Neural crest cell (in vitro differentiated cells): ENCODE results near the gene DAB2IP. TPM values are rescaled to one million over a fixed set of nuclear protein-coding genes. Genes with fewer than 3 reads are reported as not detected.
"Not testable (repeated sequence)": the region's sequence is repeated elsewhere in the genome, so short reads cannot be mapped to it uniquely, and the experiment has no call there.

Experiments used
- DNase-seq: peaks from one replicate; pipeline ENCODE4 v3.0.0; 2021; ENCODE audit warnings: low read depth, mixed read lengths, low spot score
- H3K27ac Mint-ChIP-seq: one replicate; pipeline ENCODE4 v1.8.0; 2021; ENCODE audit warnings: mild to moderate bottlenecking, mixed read lengths; ENCODE audit not compliant: unreplicated experiment
- H3K27me3 Mint-ChIP-seq: 2 replicates; pipeline ENCODE4 v1.8.0; 2021; ENCODE audit warnings: low read depth, mild to moderate bottlenecking, mixed read lengths
- H3K36me3 Mint-ChIP-seq: 2 replicates; pipeline ENCODE4 v1.8.0; 2021; ENCODE audit warnings: low read depth, mild to moderate bottlenecking, mixed read lengths
- H3K4me1 Mint-ChIP-seq: 2 replicates; pipeline ENCODE4 v1.8.0; 2021; ENCODE audit warnings: mixed read lengths
- H3K4me3 Mint-ChIP-seq: one replicate; pipeline ENCODE4 v1.8.0; 2021; ENCODE audit warnings: mild to moderate bottlenecking, mixed read lengths
- H3K9me3 Mint-ChIP-seq: 2 replicates; pipeline ENCODE4 v1.8.0; 2021; ENCODE audit warnings: mixed read lengths
- CTCF ChIP-seq: fragments of 200-600 bp; sonication (generic); conservative IDR thresholded peaks from 2 replicates; pipeline ENCODE4 v1.5.0; 2021; ENCODE audit warnings: antibody characterized with exemption, mild to moderate bottlenecking
- total RNA-seq: library from RNA; stranded (reverse); gene quantifications from 2 replicates; pipeline ENCODE4 v1.2.1, GENCODE V29; 2021

DAB2IP gene
- total RNA-seq, 1 donor from 2014 or later, result 48.3 TPM

GRCh38 chr9:121785673-121786542 is 134.5 kb downstream of the DAB2IP start:
- H3K36me3 Mint-ChIP-seq, result peaks cover 7% of the 10 kb centered on the region
- H3K9me3 Mint-ChIP-seq, result no peaks in the 10 kb centered on the region
- H3K27me3 Mint-ChIP-seq, result no peaks in the 10 kb centered on the region
- DNase-seq, result no peak
- TF ChIP-seq CTCF, result no peak
- H3K4me1 Mint-ChIP-seq, result peaks cover 24% of the 10 kb centered on the region
- no peak overlapping the region for H3K27ac Mint-ChIP-seq
- H3K4me3 Mint-ChIP-seq, result no peak overlapping the region

GRCh38 chr9:121786543-121786948 is 135.1 kb downstream of the DAB2IP start:
- Mint-ChIP-seq H3K4me1 (peaks cover 24% of the 10 kb centered on the region), H3K36me3 (peaks cover 3% of the 10 kb centered on the region), H3K27ac (peak overlapping the region; percentile 62), H3K4me3 (no peak overlapping the region), H3K27me3 (no peaks in the 10 kb centered on the region), H3K9me3 (no peaks in the 10 kb centered on the region)
- DNase-seq, result no peak
- no peak for TF ChIP-seq CTCF

GRCh38 chr9:121786998-121787422 is 135.6 kb downstream of the DAB2IP start:
- no peak for DNase-seq
- H3K27ac Mint-ChIP-seq, result peak overlapping the region; percentile 27

DNA sequence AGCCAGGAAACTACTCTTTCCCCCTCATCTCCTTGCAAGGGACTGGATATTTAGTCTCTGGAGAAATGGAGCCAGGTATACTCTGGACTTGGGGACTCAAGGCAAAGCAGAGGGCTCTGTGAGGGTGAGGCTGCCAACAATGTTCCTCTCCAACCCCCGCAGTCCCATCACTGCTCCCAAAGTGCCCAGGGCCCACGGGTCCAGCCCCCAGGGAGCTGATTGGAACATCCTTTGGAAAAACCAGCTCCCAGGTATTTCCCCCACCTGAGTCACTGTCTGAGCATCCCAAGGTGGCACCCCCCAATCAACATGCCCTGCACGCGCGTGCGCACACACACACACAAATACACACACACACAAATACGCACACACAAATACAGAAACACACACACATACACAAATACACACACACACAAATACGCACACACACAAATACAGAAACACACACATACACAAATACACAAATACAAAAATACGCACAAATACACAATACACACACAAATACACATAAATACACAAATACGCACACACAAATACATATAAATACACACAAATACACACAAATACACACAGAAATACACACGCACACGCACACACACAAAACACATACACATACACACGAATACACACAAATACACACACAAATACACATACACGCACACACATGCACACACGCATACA is 137.4 kb downstream of the DAB2IP start:
- Mint-ChIP-seq H3K4me1 (peaks cover 14% of the 10 kb centered on the region), H3K36me3 (peaks cover 3% of the 10 kb centered on the region), H3K9me3 (no peaks in the 10 kb centered on the region), H3K27me3 (no peaks in the 10 kb centered on the region), H3K27ac (no peak overlapping the region), H3K4me3 (peak overlapping the region; percentile 32)
- no peak for DNase-seq
- no peak for TF ChIP-seq CTCF

More at GRCh38 chr9:121786998-121787422, 135.6 kb downstream of the DAB2IP start:
- no peaks in the 10 kb centered on the region for H3K9me3 Mint-ChIP-seq
- peaks cover 3% of the 10 kb centered on the region for H3K36me3 Mint-ChIP-seq
- no peak for TF ChIP-seq CTCF
- H3K4me3 Mint-ChIP-seq, result peak overlapping the region; percentile 25
- no peaks in the 10 kb centered on the region for H3K27me3 Mint-ChIP-seq
- peaks cover 24% of the 10 kb centered on the region for H3K4me1 Mint-ChIP-seq

GRCh38 chr9:121790841-121791240 is 139.4 kb downstream of the DAB2IP start:
- no peaks in the 10 kb centered on the region for H3K9me3 Mint-ChIP-seq
- no peak for DNase-seq
- TF ChIP-seq CTCF, result no peak
- no peaks in the 10 kb centered on the region for H3K27me3 Mint-ChIP-seq
- H3K36me3 Mint-ChIP-seq, result peaks cover 3% of the 10 kb centered on the region
- no peak overlapping the region for H3K27ac Mint-ChIP-seq
- no peak overlapping the region for H3K4me3 Mint-ChIP-seq
- no peaks in the 10 kb centered on the region for H3K4me1 Mint-ChIP-seq

DNA sequence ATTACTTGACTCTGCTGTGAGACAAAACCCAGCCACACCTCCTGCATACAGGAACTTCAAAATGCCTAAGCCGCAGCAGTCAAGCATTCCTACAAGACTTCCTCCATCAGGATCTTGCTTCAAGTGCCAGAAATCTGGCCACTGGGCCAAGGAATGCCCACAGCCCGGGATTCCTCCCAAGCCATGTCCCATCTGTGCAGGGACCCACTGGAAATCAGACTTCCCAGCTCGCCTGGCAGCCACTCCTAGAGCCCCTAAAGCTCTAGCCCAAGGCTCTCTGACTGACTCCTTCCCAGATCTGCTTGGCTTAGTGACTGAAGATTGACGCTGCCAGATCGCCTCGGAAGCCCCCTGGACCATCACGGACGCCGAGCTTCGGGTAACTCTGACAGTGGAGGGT is 141.0 kb downstream of the DAB2IP start:
- H3K4me1 Mint-ChIP-seq, H3K4me3 Mint-ChIP-seq, DNase-seq, H3K27me3 Mint-ChIP-seq, H3K36me3 Mint-ChIP-seq, H3K9me3 Mint-ChIP-seq: not testable (repeated sequence)
- peak overlapping the region; percentile 4 for H3K27ac Mint-ChIP-seq

DNA sequence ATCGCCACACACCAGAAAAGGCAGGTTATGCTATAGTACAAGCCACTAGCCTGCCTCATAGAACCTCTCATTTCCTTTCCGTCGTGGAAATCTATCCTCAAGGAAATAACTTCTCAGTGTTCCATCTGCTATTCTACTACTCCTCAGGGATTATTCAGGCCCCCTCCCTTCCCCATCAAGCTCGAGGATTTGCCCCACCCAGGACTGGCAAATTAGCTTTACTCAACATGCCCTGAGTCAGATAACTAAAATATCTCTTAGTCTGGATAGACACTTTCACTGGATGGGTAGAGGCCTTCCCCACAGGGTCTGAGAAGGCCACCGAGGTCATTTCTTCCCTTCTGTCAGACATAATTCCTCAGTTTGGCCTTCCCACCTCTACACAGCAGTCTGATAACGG is 142.9 kb downstream of the DAB2IP start:
- H3K4me3 Mint-ChIP-seq, H3K9me3 Mint-ChIP-seq, DNase-seq, H3K36me3 Mint-ChIP-seq, H3K4me1 Mint-ChIP-seq, H3K27ac Mint-ChIP-seq, H3K27me3 Mint-ChIP-seq: not testable (repeated sequence)
